Vagina (tissue), 2 donors: ENCODE results near the gene FOXR1.

Experiments
- POLR2A ChIP-seq, 2 donors: fragments of 450-650 bp; IDR thresholded peaks; one replicate each; pipeline ENCODE4 v1.6.1; 2017; ENCODE audit warnings: antibody characterized with exemption in 2 of 2, mild to moderate bottlenecking in 2 of 2, moderate library complexity in 2 of 2
- POLR2AphosphoS5 ChIP-seq, 2 donors: sonication (generic); formaldehyde crosslinking; IDR thresholded peaks; one replicate each; pipeline ENCODE4 v1.9.0; 2017; ENCODE audit warnings: antibody characterized with exemption in 2 of 2, mild to moderate bottlenecking in 2 of 2, low read depth in 1 of 2; ENCODE audit not compliant: insufficient read depth in 1 of 2
- TF ChIP-seq, protein P1 (sequence below), 3 experiments: fragments of 450-650 bp in 2 of 3; fragments of 200-600 bp in 1 of 3; sonication (generic) in 1 of 3; IDR thresholded peaks; one replicate each; pipeline ENCODE4 v1.5.1; 2017 to 2019; ENCODE audit warnings: antibody characterized with exemption in 3 of 3, mild to moderate bottlenecking in 2 of 3, moderate library complexity in 2 of 3

DNA sequence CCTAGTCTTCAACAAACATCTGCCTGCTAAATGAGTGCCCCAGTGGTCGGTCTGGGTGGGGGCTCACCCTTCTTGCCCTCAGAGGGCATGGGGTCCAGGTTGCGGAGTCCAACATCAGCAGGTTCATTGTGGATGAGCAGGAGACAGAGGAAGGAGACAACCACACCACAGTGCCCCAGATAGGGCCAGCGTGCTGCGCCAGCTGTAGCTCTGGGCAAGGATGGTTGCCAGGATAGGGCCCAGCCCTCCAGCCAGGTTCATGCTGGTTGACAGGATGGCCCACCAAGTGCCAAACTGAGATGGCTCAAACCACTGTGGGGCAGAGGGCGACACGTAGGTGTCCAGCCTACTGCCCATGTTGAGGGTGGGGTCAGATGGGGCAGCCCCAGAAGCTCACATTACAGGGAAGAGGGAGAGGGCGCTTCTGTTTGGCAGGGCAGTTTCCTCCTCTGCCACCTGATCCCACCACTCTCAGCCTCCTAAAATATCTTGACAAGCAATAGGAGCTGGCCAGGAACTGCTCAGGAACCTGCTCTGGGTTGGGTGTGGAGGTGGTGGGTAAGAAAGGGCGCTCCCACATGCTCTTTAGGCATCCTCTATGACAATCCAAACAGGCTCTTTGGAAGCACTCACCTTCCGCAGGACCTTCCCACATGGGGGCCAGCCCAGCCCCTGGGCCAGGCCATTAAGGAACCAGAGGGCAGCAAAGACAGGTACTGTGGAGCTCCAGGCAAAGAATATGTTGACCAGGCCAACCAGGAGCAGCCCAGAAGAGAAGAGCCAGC lies 56.2 kb downstream of the FOXR1 start:
- TF ChIP-seq, protein P1, sequence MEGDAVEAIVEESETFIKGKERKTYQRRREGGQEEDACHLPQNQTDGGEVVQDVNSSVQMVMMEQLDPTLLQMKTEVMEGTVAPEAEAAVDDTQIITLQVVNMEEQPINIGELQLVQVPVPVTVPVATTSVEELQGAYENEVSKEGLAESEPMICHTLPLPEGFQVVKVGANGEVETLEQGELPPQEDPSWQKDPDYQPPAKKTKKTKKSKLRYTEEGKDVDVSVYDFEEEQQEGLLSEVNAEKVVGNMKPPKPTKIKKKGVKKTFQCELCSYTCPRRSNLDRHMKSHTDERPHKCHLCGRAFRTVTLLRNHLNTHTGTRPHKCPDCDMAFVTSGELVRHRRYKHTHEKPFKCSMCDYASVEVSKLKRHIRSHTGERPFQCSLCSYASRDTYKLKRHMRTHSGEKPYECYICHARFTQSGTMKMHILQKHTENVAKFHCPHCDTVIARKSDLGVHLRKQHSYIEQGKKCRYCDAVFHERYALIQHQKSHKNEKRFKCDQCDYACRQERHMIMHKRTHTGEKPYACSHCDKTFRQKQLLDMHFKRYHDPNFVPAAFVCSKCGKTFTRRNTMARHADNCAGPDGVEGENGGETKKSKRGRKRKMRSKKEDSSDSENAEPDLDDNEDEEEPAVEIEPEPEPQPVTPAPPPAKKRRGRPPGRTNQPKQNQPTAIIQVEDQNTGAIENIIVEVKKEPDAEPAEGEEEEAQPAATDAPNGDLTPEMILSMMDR (IDR thresholded peaks at IDR 0.05) = no peak
- no peak for TF ChIP-seq POLR2AphosphoS5 (IDR thresholded peaks at IDR 0.05; ENCODE audit: insufficient read depth in 1 of 2, low read depth in 1 of 2)
- no peak for TF ChIP-seq POLR2A (IDR thresholded peaks at IDR 0.05)
